Activated CD8-positive, alpha-beta memory T cell treated with anti-CD3 and anti-CD28 coated beads, Interleukin-2, amount 50 U/mL, for 24 hours (primary cell): ENCODE data around the gene CLPX.
A peak's percentile ranks its signal among the peaks of the same experiment; 100 is the strongest.
"Not testable (repeated sequence)": the region's sequence is repeated elsewhere in the genome, so short reads cannot be mapped to it uniquely, and the experiment has no call there.

Source experiments
- DNase-seq: peaks from one replicate; pipeline ENCODE4 v3.0.0-alpha.2; 2020; ENCODE audit errors: extremely low read depth

The CLPX gene

GRCh38 chr15:65184868-65185717, at the start of gene CLPX:
Gene CLPX, minus strand, starts transcription at chr15:65185342. Its CDS starts 189 bp downstream, at chr15:65185153.
- DNase-seq: peak; percentile 71

- no peak for DNase-seq
Measured at GRCh38 chr15:65233696-65234095, 48.6 kb upstream of the CLPX start.

DNA sequence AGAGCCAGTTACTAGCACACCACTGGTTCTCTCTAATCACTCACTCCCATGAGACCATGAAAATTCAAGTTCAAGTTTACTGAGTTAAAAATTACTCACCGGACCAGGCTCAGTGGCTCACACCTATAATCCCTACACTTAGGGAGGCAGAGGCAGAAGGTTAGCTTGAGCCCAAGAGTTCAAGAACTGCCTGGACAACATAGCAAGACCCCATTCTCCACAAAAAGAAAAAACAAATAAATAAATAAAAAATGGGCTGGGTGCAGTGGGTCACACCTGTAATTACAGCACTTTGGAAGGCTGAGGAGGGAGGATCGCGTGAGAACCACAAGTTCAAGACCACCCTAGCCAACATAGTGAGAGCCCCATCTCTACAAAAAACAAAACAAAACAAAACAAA, 47.4 kb upstream of the CLPX start:
- no peak for DNase-seq

GRCh38 chr15:65231306-65231705, 46.2 kb upstream of the CLPX start:
- DNase-seq: no peak

GRCh38 chr15:65226901-65227300, 41.8 kb upstream of the CLPX start:
- not testable (repeated sequence) for DNase-seq

DNA sequence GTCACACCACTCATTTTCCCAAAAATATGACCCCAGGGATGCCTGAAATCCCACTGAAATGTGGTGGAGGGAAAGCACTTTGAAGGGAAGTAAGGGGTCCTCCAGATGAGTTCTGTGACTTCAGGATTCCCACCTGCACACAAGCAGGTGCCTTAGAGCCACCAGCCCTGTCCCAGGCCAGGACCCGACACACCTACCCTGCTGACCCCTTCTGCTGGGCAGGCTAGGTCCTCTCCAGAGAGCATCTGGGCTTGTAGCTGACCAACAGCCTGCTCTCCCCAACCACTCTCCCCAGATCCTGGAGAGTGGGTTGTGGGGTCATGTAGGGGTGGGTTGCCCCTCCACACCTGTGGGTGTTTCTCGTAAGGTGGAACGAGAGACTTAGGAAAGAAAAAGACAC, 41.1 kb upstream of the CLPX start:
- DNase-seq: no peak

- DNase-seq: no peak
Measured at GRCh38 chr15:65223996-65224395, 38.9 kb upstream of the CLPX start.

GRCh38 chr15:65222891-65223290, 37.7 kb upstream of the CLPX start:
- DNase-seq: no peak

DNA sequence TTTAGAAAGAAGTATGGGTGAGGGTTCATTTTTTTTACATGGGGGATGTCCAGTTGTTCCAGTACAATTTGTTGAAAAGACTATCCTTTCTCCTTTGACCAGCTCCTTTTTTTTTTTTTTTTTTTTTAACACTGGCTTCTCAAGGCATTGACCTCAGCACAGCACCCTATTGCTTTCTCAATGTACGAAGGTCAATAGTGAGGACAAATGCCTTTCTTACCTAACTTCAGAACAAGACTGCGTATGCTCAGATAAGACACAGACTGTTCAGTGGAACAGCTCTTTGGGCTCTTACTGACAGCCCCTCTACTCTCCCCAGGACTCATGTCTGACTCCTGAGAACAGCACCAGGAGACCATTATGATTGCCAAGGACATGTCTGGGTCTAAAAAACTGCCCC, 36.6 kb upstream of the CLPX start:
- no peak for DNase-seq

DNA sequence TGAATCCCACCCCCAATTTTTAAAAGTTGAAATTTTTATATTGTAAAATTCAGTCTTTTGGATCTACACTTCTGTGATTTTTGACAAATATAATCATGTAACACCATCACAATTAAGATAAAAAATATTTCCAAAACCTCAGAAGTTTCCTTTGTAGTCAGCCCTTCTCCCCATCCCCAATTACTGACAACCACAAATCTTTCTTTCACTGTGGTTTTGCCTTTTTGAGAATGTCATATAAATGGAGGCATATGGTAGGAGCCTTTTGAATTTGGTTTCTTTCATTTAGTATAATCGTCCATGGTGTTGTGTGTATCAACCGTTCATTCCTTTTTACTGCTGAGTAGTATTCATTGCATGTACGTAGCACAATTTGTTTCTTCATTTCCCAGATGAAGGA, 34.0 kb upstream of the CLPX start:
- DNase-seq: no peak

DNA sequence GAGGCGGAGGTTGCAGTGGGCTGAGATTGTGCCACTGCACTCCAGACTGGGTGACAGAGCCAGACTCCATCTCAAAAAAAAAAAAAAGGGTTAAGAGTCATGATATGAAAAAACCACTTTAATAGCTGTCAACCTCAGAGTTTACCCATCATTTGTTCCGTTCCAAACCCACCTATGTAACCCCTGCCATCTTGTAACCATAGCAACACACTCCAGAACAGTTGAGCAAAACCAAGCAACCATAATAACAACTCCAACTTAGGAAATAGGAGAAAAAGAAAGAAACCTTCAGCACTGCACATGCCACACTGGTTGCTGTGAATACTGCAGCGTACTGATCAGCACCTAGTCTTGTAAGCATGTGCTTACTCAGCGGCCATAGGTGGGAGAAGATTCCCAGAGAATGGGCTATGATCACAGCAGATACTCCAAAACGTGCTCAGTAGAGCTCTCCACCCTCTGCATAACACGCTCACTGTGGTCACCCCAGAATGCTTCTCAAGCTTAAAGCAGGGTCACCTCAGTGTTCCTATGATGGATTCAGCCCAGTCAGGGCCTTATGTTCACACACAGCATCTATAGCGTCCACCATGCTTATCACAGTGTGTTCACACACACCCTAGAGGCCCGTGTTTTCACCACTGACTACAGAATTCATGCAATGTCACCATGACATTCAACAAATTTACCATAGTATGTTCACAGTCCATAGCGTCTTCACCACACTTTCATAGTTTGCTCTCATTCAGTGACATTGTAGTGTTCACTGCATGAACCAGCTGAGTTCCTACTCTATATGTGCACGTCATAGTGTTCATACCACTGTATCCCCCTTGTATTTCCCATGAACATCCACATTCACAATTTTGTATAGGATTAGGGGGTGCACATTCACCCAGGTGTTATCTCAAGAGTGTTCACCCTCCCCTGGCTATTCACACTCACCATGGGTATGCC, 32.7 kb upstream of the CLPX start:
- no peak for DNase-seq

DNA sequence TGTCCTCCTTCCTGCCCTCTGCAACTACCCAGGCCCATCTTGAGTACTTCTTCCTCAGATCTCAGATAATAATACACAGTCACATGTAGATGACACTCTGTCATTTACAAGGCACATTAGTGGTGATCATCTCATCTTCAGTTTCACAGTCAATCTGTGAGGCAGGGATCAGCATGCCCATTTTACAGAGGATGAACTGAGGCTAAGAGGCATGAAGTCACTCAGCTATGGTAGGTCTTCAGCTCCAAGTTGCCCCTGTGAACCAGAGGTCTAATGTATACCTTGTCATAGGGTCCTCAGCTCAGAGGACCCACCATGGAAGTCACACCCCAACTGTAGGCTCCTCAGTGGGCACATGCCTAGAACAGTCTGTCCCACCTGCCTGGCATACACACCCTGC, 30.4 kb upstream of the CLPX start:
- no peak for DNase-seq

- no peak for DNase-seq
Measured at GRCh38 chr15:65214010-65214409, 28.9 kb upstream of the CLPX start.

GRCh38 chr15:65213241-65213640, 28.1 kb upstream of the CLPX start:
- no peak for DNase-seq

DNA sequence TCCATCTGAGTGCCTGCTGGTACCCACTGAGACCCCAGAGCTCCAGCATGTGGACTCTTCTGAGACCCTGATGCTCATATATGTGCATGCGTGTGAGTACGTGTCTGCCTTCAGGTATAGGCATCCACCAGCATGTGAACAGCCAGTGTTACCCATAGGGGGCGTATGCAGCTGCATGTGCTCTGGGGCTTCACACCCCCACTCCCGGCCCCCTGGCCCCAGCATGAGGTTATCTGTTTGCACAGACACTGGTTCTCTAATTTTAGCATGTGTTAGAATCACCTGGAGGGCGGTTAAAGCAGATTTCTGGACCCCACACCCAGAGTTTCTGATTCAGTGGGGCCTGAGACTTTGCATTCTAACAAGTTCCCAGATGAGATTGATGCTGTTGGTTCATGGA, 27.0 kb upstream of the CLPX start:
- no peak for DNase-seq

DNA sequence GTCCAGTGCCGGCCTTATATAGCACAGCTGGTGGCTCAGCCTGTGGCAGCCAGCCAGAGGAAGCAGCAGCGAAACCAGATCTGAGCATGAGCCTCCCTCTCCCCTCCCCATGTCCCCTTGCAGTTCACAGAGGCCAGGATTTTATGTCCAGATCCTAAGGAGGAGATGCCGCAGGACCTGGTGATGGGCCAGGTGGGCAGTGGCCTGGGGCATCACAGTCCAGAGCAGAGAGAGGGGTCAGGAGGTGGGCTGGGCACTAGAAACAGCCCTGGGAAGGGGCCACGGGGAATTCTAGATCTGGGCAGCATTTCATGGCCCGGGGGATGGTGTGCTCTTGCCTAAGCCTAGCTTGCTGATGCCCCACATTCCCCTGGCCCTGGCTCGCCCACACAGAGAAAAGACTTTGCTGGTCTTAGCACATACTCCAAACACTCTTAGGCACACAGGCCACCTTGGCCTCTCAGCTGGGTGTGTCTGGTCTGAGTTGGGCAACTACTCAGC, 26.4 kb upstream of the CLPX start:
- DNase-seq: no peak

GRCh38 chr15:65210770-65211481, 25.8 kb upstream of the CLPX start, which contains the start of gene CILP:
Gene CILP, minus strand, starts transcription at chr15:65211473. Its CDS starts 1,718 bp downstream, at chr15:65209755.
- no peak for DNase-seq

DNA sequence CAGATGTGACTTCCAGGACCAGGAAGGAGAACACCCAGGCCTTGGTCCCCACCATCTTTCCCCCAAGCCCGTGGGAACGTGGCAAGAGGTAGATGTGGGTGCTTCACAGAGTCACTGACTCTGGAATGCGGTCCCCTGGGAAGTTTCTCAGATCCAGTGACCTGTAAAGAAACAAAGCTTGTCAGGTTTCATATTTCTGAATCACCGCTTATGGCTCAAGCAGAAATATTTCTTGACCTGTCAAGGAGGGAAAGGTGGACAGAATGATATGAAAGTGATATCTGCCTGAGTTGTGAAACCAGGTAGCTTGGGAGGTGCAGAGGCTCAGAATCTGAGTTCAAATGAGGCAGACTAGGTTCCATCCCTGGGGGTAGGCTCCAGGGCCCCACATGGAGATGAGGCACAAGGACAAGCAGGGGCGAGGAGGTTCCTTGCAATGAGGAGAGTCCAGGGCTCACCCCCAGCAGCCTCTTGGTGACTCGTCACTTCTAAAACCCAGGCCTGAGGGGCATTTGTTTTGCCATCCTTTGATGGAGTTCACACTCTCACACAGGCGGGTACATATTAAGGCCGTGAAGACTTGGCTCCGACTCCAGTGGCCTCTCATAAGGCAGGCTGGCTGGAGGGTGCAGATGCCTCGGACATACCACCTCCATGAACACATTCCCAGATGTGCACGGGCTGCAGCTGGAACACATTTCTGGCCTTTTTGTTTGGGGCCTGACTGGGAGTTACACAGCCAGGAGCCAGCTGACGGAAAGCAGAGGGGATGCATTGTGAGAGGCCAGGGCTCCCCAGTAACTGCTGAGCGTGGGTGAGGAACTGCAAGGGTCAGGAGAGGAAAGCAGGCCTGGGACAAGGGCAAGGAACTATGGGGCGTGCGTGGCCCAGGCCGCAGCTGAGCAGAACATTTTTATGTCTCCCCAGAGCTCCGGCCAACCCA, 24.8 kb upstream of the CLPX start:
- no peak for DNase-seq

GRCh38 chr15:65208647-65209046, 23.5 kb upstream of the CLPX start:
- DNase-seq: no peak

DNA sequence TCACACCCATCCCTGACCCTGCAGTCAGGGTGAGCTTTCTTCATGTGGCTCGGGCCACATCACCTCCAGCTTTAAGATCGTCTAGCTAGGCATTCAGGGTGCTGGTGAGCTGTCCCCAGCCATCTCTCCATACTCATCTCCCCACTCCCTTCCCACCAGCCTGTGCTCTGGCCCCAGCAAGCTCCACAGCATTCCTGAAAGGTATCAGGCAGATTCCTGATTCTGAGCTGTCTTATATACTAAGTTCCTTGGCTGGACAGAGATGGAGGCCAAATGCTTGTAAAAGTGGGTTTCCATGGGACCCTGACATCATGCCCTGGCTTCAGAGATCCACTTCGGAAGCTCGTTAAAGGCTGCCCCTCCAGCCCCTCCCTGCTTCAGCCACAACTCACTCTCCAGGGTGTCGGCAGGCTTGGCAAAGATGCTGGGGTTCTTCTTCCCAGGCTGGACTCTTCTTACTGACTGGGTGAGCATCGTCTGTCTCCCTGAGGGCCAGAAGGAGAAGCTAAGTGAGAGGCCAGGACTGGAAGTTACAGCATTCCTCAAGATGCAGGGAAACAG, 22.2 kb upstream of the CLPX start:
- DNase-seq: no peak
